Activated B cell treated with CpG ODN at 0.5 μM for 24 hours (primary cell): ENCODE results near the gene FAF2. TPM values are rescaled to one million over a fixed set of nuclear protein-coding genes. Genes with fewer than 3 reads are reported as not detected.

ENCODE experiments used
- ATAC-seq: fragments of 200-7000 bp; cut with Tn5 transposase; one replicate; pipeline ENCODE4 v1.10.0; 2021; ENCODE audit warnings: low read depth, mild to moderate bottlenecking, moderate library complexity
- CTCF ChIA-PET: fragments of 350-600 bp; sonication (Branson Sonifier 250); formaldehyde crosslinking; loops from one replicate; lab custom pipeline; 2021; ENCODE audit warnings: antibody characterized with exemption; lab: Charles Lee
- POLR2A ChIA-PET: fragments of 350-600 bp; sonication (Branson Sonifier 250); formaldehyde crosslinking; loops from one replicate; lab custom pipeline; 2021; ENCODE audit warnings: antibody characterized with exemption; lab: Charles Lee
- DNase-seq: peaks from one replicate; pipeline ENCODE4 v3.0.0; 2022
- H3K27ac Mint-ChIP-seq: one replicate; pipeline ENCODE4 v1.8.0; 2020; ENCODE audit warnings: mixed read lengths
- H3K27me3 Mint-ChIP-seq: one replicate; pipeline ENCODE4 v1.8.0; 2021; ENCODE audit warnings: mixed read lengths
- H3K36me3 Mint-ChIP-seq: one replicate; pipeline ENCODE4 v1.8.0; 2021; ENCODE audit warnings: low read depth, mixed read lengths
- H3K4me1 Mint-ChIP-seq: one replicate; pipeline ENCODE4 v1.8.0; 2021; ENCODE audit warnings: mixed read lengths
- H3K4me3 Mint-ChIP-seq: one replicate; pipeline ENCODE4 v1.8.0; 2020; ENCODE audit warnings: mild to moderate bottlenecking, mixed read lengths
- H3K9me3 Mint-ChIP-seq: one replicate; pipeline ENCODE4 v1.8.0; 2020; ENCODE audit warnings: mixed read lengths
- CTCF ChIP-seq: fragments of 200-600 bp; IDR thresholded peaks from one replicate; pipeline ENCODE4 v1.8.0; 2022; ENCODE audit warnings: antibody characterized with exemption, mild to moderate bottlenecking
- intact Hi-C: fragments of 100-400 bp; cut with micrococcal nuclease; formaldehyde crosslinking; loops from one replicate; pipeline ENCODE4 v1.15.1; 2024
- total RNA-seq: library from RNA; stranded (reverse); gene quantifications from 2 replicates; pipeline ENCODE4 v1.2.3, GENCODE V29; 2022

The FAF2 gene
- total RNA-seq, 1 donor from 2014 or later = 39.0 TPM

- DNase-seq (no peak), ATAC-seq (no peak)
- Mint-ChIP-seq H3K27ac (no peak overlapping the region), H3K4me1 (no peaks in the 10 kb centered on the region), H3K36me3 (no peaks in the 10 kb centered on the region), H3K27me3 (peaks cover 4% of the 10 kb centered on the region), H3K4me3 (no peak overlapping the region), H3K9me3 (no peaks in the 10 kb centered on the region)
- TF ChIP-seq CTCF = no peak
- POLR2A ChIA-PET = interaction anchor here (0.6 kb wide), 1 partner anchor 23 kb away, joined by 3 read pairs; no protein-coding TSS in a partner anchor
- CTCF ChIA-PET = interaction anchor here (0.6 kb wide), 1 partner anchor 10 kb away, joined by 3 read pairs; the partner anchor contains the start of gene CLTB
- intact Hi-C loops = no loop called here
Measured at GRCh38 chr5:176426876-176427275, 21.3 kb upstream of the FAF2 start.

GRCh38 chr5:176427971-176428370, 20.2 kb upstream of the FAF2 start:
- Mint-ChIP-seq H3K9me3 (no peaks in the 10 kb centered on the region), H3K27me3 (peaks cover 4% of the 10 kb centered on the region), H3K36me3 (no peaks in the 10 kb centered on the region), H3K27ac (no peak overlapping the region), H3K4me1 (no peaks in the 10 kb centered on the region), H3K4me3 (no peak overlapping the region)
- no peak for DNase-seq
- ChIA-PET CTCF (no interaction called here), POLR2A (no interaction called here)
- ATAC-seq = no peak
- intact Hi-C loops = no loop called here
- TF ChIP-seq CTCF = no peak

- POLR2A ChIA-PET = no interaction called here
- H3K27ac Mint-ChIP-seq = no peak overlapping the region
- DNase-seq = no peak
- no peak overlapping the region for H3K4me3 Mint-ChIP-seq
- no peaks in the 10 kb centered on the region for H3K4me1 Mint-ChIP-seq
- TF ChIP-seq CTCF = no peak
- intact Hi-C loops = no loop called here
- peaks cover 4% of the 10 kb centered on the region for H3K27me3 Mint-ChIP-seq
- H3K36me3 Mint-ChIP-seq = no peaks in the 10 kb centered on the region
- CTCF ChIA-PET = no interaction called here
- ATAC-seq = no peak
- H3K9me3 Mint-ChIP-seq = no peaks in the 10 kb centered on the region
Measured at GRCh38 chr5:176429972-176430371, 18.2 kb upstream of the FAF2 start.

GRCh38 chr5:176432707-176433106, 15.5 kb upstream of the FAF2 start:
- Mint-ChIP-seq H3K36me3 (no peaks in the 10 kb centered on the region), H3K27ac (no peak overlapping the region), H3K27me3 (peaks cover 2% of the 10 kb centered on the region), H3K4me1 (peaks cover 8% of the 10 kb centered on the region), H3K9me3 (no peaks in the 10 kb centered on the region), H3K4me3 (no peak overlapping the region)
- TF ChIP-seq CTCF = no peak
- ChIA-PET POLR2A (no interaction called here), CTCF (no interaction called here)
- DNase-seq (no peak), ATAC-seq (no peak)
- intact Hi-C loops = no loop called here

GRCh38 chr5:176436656-176437055, 11.5 kb upstream of the FAF2 start:
- intact Hi-C loops = no loop called here
- Mint-ChIP-seq H3K4me3 (peak overlapping the region; percentile 61), H3K27ac (peak overlapping the region; percentile 1), H3K36me3 (no peaks in the 10 kb centered on the region), H3K4me1 (peaks cover 8% of the 10 kb centered on the region), H3K9me3 (no peaks in the 10 kb centered on the region), H3K27me3 (peaks cover 7% of the 10 kb centered on the region)
- DNase-seq (no peak), ATAC-seq (no peak)
- ChIA-PET POLR2A (no interaction called here), CTCF (no interaction called here)
- TF ChIP-seq CTCF = no peak
